Activated naive CD4-positive, alpha-beta T cell treated with anti-CD3 and anti-CD28 coated beads, Interleukin-2, amount 50 U/mL, for 72 hours (primary cell): ENCODE data around the gene PNMA5. TPM values are rescaled to one million over a fixed set of nuclear protein-coding genes. Genes with fewer than 3 reads are reported as not detected.
"Not testable (repeated sequence)": the region's sequence is repeated elsewhere in the genome, so short reads cannot be mapped to it uniquely, and the experiment has no call there.

ENCODE experiments used
- ATAC-seq, 2 donors: fragments of 150-1000 bp; cut with Tn5 transposase; 2 replicates each; pipeline ENCODE4 v1.10.0; 2021; ENCODE audit warnings: mild to moderate bottlenecking in 2 of 2, moderate library complexity in 2 of 2
- DNase-seq, 2 donors: peaks; one replicate each; pipeline ENCODE4 v3.0.0; 2021 to 2022; ENCODE audit warnings: low spot score in 2 of 2
- H3K27ac Mint-ChIP-seq, 2 donors: one replicate each; pipeline ENCODE4 v1.8.0; 2022; ENCODE audit warnings: mild to moderate bottlenecking in 2 of 2, mixed read lengths in 2 of 2
- H3K36me3 Mint-ChIP-seq, 2 donors: one replicate each; pipeline ENCODE4 v1.8.0; 2022; ENCODE audit warnings: mixed read lengths in 2 of 2
- H3K9me3 Mint-ChIP-seq, 2 donors: one replicate each; pipeline ENCODE4 v1.8.0; 2022; ENCODE audit warnings: mixed read lengths in 2 of 2
- total RNA-seq, 2 donors: library from RNA; stranded (reverse); gene quantifications; one replicate each; pipeline ENCODE4 v1.2.3, GENCODE V29; 2022

Gene PNMA5
- not detected for total RNA-seq

GRCh38 chrX:152993933-152994332, at the start of gene PNMA5:
PNMA5 (minus strand) TSS chrX:152994116; CDS start chrX:152991598, 2,518 bp downstream.
- Mint-ChIP-seq H3K9me3 (no peaks in the 10 kb centered on the region), H3K27ac (no peak within 1 kb of the TSS), H3K36me3 (no peaks in the 10 kb centered on the region)
- no peak for DNase-seq
- ATAC-seq: no peak

DNA sequence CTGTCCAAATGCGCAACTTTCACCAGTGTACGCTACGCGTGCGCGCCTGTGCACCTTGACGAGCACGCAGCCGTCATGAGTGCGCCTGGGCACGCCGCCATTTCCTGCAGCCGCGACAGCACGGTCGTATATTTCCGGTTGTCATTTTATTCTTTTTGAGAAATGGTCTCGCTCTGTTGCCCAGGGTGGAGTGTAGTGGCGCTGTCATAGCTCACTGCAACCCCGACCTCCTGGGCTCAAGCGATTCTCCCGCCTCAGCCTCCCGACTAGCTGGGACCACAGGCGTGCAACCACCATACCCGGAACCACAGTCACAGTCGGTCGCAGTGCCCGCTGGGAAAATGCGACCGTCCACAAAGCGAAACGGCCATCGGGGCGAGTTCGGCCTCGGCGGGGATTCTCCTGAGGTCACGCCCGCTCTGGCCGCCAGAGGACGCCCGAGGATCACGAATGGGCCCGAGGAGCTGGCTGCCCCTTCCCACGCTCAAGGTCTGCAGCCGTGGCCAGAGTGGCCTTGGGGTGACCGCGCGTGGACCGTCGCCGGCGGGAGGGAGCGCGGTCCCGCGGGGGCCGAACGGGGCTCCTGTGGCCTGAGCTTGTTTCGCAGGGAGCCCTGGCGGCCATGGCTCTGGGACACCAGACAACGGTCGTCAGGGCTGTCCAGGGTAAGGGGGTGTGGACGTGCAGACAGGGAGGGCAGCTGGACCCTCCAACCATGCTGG, 38.6 kb upstream of the PNMA5 start:
- Mint-ChIP-seq H3K27ac (peak overlapping the region; percentile 74 to 87), H3K36me3 (no peaks in the 10 kb centered on the region), H3K9me3 (peaks cover 0 to 4% of the 10 kb centered on the region in 2 donors)
- peak; percentile 72 to 75 for DNase-seq
- ATAC-seq: peak; percentile 77 to 82

DNA sequence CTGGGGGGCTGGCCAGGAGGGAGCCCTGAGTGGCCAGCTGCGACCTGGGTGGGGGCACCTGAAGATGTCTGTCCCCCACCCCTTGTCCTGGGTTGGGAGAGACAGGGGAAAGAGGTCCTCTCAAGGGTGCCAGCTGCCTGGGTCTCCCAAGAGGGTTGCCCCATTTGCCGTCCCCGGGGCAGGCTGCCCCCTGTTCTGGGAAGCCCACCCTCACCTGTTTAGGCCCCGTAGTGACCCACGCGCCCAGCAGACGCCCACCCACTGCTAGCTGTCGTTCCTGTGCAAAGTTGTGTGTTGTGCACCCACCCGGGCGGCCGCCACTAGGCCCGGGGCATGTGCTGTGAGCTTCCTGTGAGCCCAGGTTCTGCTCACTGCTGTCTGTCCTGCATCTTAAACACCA, 36.9 kb upstream of the PNMA5 start:
- Mint-ChIP-seq H3K27ac (peak overlapping the region in 1 of 2 donors; percentile 68), H3K9me3 (peaks cover 0 to 4% of the 10 kb centered on the region in 2 donors), H3K36me3 (no peaks in the 10 kb centered on the region)
- no peak for DNase-seq
- ATAC-seq: no peak

DNA sequence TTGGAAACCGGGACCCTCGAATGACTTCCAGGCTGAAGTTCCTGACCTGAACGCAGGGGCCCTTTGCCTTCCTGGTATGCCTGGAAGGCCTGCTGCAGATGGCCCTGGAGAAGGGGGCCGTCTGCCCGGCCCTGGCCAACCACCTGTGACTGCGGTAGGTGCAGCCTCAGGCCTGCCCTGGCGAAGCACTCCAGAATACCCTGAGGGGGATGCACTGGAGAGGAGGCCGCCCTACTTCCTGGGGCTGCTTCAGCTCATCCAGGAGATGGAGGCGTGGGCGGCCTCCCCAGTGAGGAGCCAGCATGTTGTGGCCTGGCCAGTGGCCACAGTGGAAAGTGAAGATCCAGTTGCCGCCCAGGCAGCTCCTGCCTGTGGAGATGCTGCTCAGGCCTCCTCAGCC, 36.0 kb upstream of the PNMA5 start:
- Mint-ChIP-seq H3K9me3 (peaks cover 0 to 4% of the 10 kb centered on the region in 2 donors), H3K27ac (no peak overlapping the region), H3K36me3 (no peaks in the 10 kb centered on the region)
- no peak for DNase-seq
- ATAC-seq: no peak

DNA sequence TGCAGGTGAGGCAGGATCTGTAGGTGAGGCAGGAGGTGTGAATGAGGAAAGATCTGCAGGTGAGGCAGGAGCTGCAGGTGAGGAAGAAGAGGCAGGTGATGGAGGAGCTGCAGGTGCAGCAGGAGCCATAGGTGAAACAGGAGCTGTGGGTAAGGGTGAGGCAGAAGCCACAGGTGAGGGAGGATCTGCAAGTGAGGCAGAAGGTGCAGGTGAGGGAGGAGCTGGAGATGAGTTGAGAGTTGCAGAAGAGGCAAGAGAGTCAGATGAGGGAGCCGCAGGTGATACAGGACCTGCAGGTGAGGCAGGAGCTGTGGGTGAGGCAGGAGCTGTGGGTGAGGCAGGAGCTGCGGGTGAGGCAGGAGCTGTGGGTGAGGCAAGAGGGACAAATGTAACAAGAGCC, 35.2 kb upstream of the PNMA5 start:
- ATAC-seq (no peak), DNase-seq (no peak)
- Mint-ChIP-seq H3K9me3 (no peaks in the 10 kb centered on the region), H3K36me3 (no peaks in the 10 kb centered on the region), H3K27ac (peak overlapping the region in 1 of 2 donors; percentile 13)

- not testable (repeated sequence) for ATAC-seq
Measured at GRCh38 chrX:153028487-153028886, 34.6 kb upstream of the PNMA5 start.

DNA sequence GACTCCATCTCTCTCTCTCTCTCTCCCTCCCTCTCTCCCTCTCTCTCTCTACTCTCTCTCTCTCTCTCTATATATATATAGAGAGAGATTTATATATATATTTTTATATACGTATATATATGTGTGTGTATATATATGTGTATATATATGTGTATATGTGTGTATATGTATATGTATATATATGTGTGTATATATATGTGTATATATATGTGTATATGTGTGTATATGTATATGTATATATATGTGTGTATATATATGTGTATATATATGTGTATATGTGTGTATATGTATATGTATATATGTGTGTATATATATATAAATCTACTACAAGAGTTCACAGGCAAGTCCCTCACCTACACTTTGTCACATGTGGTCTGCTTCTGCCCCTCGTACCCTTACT, 32.6 kb upstream of the PNMA5 start:
- not testable (repeated sequence) for H3K36me3 Mint-ChIP-seq, H3K27ac Mint-ChIP-seq, DNase-seq, ATAC-seq, H3K9me3 Mint-ChIP-seq

More at GRCh38 chrX:153028487-153028886, 34.6 kb upstream of the PNMA5 start:
- H3K9me3 Mint-ChIP-seq, DNase-seq, H3K36me3 Mint-ChIP-seq, H3K27ac Mint-ChIP-seq: not testable (repeated sequence)

DNA sequence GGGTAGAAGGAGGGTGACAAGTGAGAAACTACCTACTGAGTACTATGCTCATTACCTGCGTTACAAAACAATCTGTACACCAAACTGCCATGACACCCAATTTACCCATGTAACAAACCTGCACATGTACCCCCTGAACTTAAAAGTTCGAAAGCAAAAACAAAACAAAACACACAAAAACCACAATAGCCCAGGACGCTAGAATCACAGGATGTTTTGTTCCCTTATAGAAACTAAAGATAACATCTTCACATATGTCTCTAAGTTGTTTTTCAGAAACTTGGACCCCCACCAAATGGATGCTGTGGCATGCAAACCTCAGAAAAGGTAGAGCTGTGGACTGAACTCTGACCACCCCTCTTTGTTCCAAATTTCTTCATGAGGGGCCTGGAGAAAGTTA, 25.2 kb upstream of the PNMA5 start:
- no peak for ATAC-seq
- H3K36me3 Mint-ChIP-seq: no peaks in the 10 kb centered on the region
- no peak overlapping the region for H3K27ac Mint-ChIP-seq
- H3K9me3 Mint-ChIP-seq: no peaks in the 10 kb centered on the region
- no peak for DNase-seq

- not testable (repeated sequence) for H3K36me3 Mint-ChIP-seq, DNase-seq, H3K27ac Mint-ChIP-seq, ATAC-seq, H3K9me3 Mint-ChIP-seq
Measured at GRCh38 chrX:153017174-153017573, 23.3 kb upstream of the PNMA5 start.

DNA sequence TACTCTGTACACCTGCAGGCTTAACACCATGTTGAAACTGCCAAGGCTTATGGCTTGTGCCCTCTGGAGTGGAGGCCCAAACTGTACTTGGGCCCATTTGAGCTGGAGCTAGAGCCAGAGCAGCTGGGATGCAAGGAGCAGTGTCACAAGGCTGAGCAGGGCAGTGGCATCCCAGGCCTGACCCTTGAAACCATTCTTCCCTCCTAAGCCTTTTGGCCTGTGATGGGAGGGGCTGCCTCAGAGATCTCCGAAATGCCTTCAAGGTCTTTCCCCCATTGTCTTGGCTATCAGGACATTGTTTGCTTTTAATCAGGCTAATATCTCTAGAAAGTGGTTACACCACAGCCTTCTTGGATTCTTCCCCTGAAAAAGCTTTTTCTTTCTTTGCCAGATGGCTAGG, 10.9 kb upstream of the PNMA5 start:
- DNase-seq (no peak), ATAC-seq (no peak)
- H3K36me3 Mint-ChIP-seq: no peaks in the 10 kb centered on the region
- H3K9me3 Mint-ChIP-seq: no peaks in the 10 kb centered on the region
- no peak overlapping the region for H3K27ac Mint-ChIP-seq

DNA sequence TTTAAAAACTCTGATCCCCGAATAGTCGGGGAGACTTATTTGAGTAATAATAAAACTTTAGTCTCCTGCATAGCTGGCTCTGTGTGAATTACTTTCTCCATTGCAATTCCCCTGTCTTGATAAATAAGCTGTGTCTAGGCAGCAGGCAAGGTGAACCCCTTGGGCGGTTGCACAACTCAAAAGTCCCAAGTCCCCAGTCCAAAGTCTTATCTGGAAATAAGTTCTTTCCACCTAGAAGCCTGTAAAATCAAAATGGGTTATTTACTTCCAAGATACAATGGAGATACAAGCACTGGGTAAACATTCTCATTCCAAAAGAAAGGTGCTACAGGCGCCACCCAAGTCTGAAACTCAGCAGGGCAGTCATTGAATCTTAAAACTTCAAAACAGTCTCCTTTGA, 10.1 kb upstream of the PNMA5 start:
- H3K9me3 Mint-ChIP-seq: no peaks in the 10 kb centered on the region
- no peaks in the 10 kb centered on the region for H3K36me3 Mint-ChIP-seq
- no peak overlapping the region for H3K27ac Mint-ChIP-seq
- ATAC-seq: no peak
- no peak for DNase-seq

DNA sequence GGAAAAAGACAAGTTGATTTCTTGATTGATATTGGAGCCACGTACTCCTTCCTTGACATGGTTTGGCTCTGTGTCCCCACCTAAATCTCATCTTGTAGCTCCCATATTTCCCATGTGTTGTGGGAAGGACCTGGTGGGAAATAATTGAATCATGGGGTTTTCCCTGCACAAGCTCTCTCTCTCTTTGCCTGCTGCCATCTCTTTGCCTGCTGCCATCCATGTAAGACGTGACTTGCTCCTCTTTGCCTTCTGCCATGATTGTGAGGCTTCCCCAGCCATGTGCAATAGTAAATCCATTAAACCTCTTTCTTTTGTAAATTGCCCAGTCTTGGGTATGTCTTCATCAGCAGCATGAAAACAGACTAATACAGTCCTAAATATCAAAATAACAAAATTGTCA, 8.3 kb upstream of the PNMA5 start:
- not testable (repeated sequence) for DNase-seq, H3K9me3 Mint-ChIP-seq, H3K36me3 Mint-ChIP-seq, ATAC-seq, H3K27ac Mint-ChIP-seq

DNA sequence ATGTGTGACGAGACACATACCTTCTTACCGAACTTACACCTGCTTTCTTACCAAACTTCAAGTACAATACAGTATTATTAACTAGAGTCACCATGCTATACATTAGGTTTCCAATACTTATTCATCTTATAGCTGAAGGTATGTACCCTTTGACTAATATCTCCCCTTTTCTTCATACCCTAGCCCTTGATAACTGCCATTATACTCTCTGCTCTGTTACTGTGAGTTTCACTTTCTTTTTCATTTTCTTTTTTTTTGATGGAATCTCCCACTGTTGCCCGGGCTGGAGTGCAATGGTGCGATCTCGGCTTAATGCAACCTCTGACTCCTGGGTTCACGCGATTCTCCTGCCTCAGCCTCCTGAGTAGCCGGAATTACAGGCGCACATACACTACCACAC, 3.4 kb upstream of the PNMA5 start:
- no peak overlapping the region for H3K27ac Mint-ChIP-seq
- ATAC-seq (peak in 1 of 2 donors; percentile 20), DNase-seq (no peak)
- no peaks in the 10 kb centered on the region for H3K9me3 Mint-ChIP-seq
- H3K36me3 Mint-ChIP-seq: no peaks in the 10 kb centered on the region

GRCh38 chrX:152992115-152992514, 1.8 kb downstream of the PNMA5 start:
- Mint-ChIP-seq H3K9me3 (no peaks in the 10 kb centered on the region), H3K36me3 (no peaks in the 10 kb centered on the region), H3K27ac (no peak overlapping the region)
- DNase-seq (no peak), ATAC-seq (no peak)

DNA sequence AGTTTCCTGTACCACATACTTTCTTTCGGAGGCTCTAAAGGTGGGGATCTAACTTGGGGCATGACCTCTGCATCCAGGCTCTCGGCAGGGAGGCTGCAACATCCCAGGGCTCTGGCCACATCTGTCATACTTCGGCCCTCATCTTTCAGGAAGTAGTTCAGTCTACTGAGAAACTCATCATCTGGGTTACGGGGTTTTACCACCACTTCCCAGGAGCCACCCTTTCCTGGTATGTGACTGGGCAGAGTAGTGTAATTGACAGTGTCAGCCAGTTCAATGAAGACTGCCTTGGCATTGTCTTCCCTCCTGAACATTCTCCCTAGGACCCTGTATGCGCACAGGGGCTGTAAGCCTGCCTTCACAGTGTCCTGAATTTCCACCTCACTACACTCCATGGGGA, 2.8 kb downstream of the PNMA5 start:
- no peak for DNase-seq
- peak overlapping the region in 1 of 2 donors; percentile 45 for H3K27ac Mint-ChIP-seq

GRCh38 chrX:152989292-152989658, 4.6 kb downstream of the PNMA5 start:
- ATAC-seq (peak in 1 of 2 donors; percentile 22), DNase-seq (no peak)
- Mint-ChIP-seq H3K9me3 (no peaks in the 10 kb centered on the region), H3K36me3 (no peaks in the 10 kb centered on the region), H3K27ac (peak overlapping the region; percentile 14 to 74)

More for the DNA sequence above, 2.8 kb downstream of the PNMA5 start:
- no peaks in the 10 kb centered on the region for H3K9me3 Mint-ChIP-seq
- no peaks in the 10 kb centered on the region for H3K36me3 Mint-ChIP-seq
- ATAC-seq: no peak

GRCh38 chrX:152988536-152989291, 5.2 kb downstream of the PNMA5 start:
- Mint-ChIP-seq H3K27ac (peak overlapping the region; percentile 14 to 74), H3K36me3 (no peaks in the 10 kb centered on the region), H3K9me3 (no peaks in the 10 kb centered on the region)
- DNase-seq (no peak), ATAC-seq (peak in 1 of 2 donors; percentile 7)

DNA sequence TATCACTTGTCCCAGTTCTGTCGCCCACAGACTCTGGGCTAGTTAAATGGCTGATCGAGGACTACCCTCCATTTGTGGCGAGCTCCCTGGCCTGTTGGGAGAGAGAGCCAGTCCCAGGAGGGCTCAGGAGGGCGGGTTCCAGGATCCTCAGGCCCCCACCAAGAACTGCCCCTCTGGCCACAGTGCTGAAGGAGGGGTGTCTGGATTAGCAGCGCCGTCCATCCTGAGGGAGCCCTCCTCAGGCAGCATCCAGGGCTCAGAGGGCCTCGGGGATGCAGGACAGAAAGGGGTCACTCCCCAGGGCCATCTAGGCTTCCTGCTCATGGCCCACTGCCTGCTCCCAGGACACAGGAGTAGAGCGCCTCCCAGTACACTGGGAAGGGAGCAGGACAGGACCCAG, 6.1 kb downstream of the PNMA5 start:
- no peak for ATAC-seq
- no peak overlapping the region for H3K27ac Mint-ChIP-seq
- H3K9me3 Mint-ChIP-seq: no peaks in the 10 kb centered on the region
- no peaks in the 10 kb centered on the region for H3K36me3 Mint-ChIP-seq
- no peak for DNase-seq
